Measurements from ENCODE around the gene MSANTD1.

MSANTD1 gene

GRCh38 chr4:3288571-3289094 lies 39.7 kb downstream of the MSANTD1 start:
- DNase-seq: no peak
- Mint-ChIP-seq H3K27me3 (ENCODE audit: low read depth, poor library complexity) (peaks cover 33% of the 10 kb centered on the region), H3K4me1 (peaks cover 17% of the 10 kb centered on the region), H3K9me3 (no peaks in the 10 kb centered on the region), H3K36me3 (ENCODE audit: low read depth) (no peaks in the 10 kb centered on the region), H3K27ac (no peak overlapping the region), H3K4me3 (no peak overlapping the region)
- TF ChIP-seq CTCF (IDR thresholded peaks at IDR 0.05): no peak

GRCh38 chr4:3290476-3290875 lies 41.5 kb downstream of the MSANTD1 start:
- no peak for TF ChIP-seq CTCF (IDR thresholded peaks at IDR 0.05)
- Mint-ChIP-seq H3K27me3 (ENCODE audit: low read depth, poor library complexity) (peaks cover 35% of the 10 kb centered on the region), H3K36me3 (ENCODE audit: low read depth) (peaks cover 11% of the 10 kb centered on the region), H3K9me3 (no peaks in the 10 kb centered on the region), H3K4me1 (peaks cover 33% of the 10 kb centered on the region), H3K27ac (no peak overlapping the region), H3K4me3 (no peak overlapping the region)
- DNase-seq: no peak

GRCh38 chr4:3290889-3291321 lies 41.9 kb downstream of the MSANTD1 start:
- Mint-ChIP-seq H3K9me3 (peaks cover under 1% of the 10 kb centered on the region), H3K4me1 (peaks cover 36% of the 10 kb centered on the region), H3K27ac (no peak overlapping the region), H3K27me3 (ENCODE audit: low read depth, poor library complexity) (peaks cover 35% of the 10 kb centered on the region), H3K4me3 (peak overlapping the region; percentile 90), H3K36me3 (ENCODE audit: low read depth) (peaks cover 15% of the 10 kb centered on the region)
- no peak for DNase-seq
- no peak for TF ChIP-seq CTCF (IDR thresholded peaks at IDR 0.05)

GRCh38 chr4:3291411-3291968 lies 42.5 kb downstream of the MSANTD1 start:
- Mint-ChIP-seq H3K4me1 (peaks cover 42% of the 10 kb centered on the region), H3K27ac (no peak overlapping the region), H3K9me3 (peaks cover 3% of the 10 kb centered on the region), H3K4me3 (peak overlapping the region; percentile 90), H3K36me3 (ENCODE audit: low read depth) (peaks cover 21% of the 10 kb centered on the region), H3K27me3 (ENCODE audit: low read depth, poor library complexity) (peaks cover 35% of the 10 kb centered on the region)
- no peak for DNase-seq
- TF ChIP-seq CTCF (IDR thresholded peaks at IDR 0.05): no peak

- Mint-ChIP-seq H3K27ac (no peak overlapping the region), H3K27me3 (ENCODE audit: low read depth, poor library complexity) (peaks cover 35% of the 10 kb centered on the region), H3K9me3 (peaks cover 3% of the 10 kb centered on the region), H3K4me1 (peaks cover 44% of the 10 kb centered on the region), H3K4me3 (peak overlapping the region; percentile 90), H3K36me3 (ENCODE audit: low read depth) (peaks cover 25% of the 10 kb centered on the region)
- no peak for TF ChIP-seq CTCF (IDR thresholded peaks at IDR 0.05)
- DNase-seq: peak; percentile 64
These were observed 43.1 kb downstream of the MSANTD1 start for GRCh38 chr4:3291969-3292570.
